ENCODE data around the gene TBC1D28. TPM values are rescaled to one million over a fixed set of nuclear protein-coding genes. Genes with fewer than 3 reads are reported as not detected.
"Not testable (repeated sequence)": the region's sequence is repeated elsewhere in the genome, so short reads cannot be mapped to it uniquely, and the experiment has no call there.

Gene TBC1D28
- total and polyA plus RNA-seq, 8 donors, result not detected

DNA sequence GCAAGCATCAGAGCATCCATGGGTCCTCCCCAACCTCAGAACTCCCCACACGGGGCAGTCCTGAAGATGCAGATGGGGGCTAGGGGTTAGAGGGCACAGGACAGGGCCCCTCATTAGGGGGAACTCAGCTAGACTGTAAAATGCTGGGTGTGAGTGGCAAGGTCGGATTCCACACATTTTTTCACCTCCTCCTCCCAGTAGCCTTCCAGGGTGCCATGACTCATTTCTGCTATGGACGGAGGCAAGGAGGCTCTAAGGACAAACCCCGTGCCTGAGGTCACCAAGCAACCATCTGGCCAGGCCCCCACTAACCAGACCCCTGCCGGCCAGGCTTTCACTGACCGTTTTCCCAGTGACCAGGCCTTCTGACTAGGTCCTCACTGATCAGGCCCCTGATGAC, 1.1 kb downstream of the TBC1D28 start:
- H3K9me3 ChIP-seq; FAIRE-seq; DNase-seq; intact Hi-C loops (cut with DNase I); H3K27ac ChIP-seq; ATAC-seq; H3K27me3 ChIP-seq; H3K4me3 ChIP-seq; H3K36me3 ChIP-seq; H3K4me1 ChIP-seq: not testable (repeated sequence)
- WGBS, 2 donors, result 64 to 70% methylated on average over 4 to 5 of the region's 6 CpGs

GRCh38 chr17:18638357-18638756, 5.8 kb downstream of the TBC1D28 start:
- ATAC-seq; FAIRE-seq; H3K9me3 ChIP-seq; H3K4me3 ChIP-seq; DNase-seq; H3K27ac ChIP-seq; H3K27me3 ChIP-seq; H3K4me1 ChIP-seq; H3K36me3 ChIP-seq; intact Hi-C loops (cut with DNase I): not testable (repeated sequence)
- 87 to 89% methylated on average over 13 of the region's 13 CpGs for WGBS, 2 donors

DNA sequence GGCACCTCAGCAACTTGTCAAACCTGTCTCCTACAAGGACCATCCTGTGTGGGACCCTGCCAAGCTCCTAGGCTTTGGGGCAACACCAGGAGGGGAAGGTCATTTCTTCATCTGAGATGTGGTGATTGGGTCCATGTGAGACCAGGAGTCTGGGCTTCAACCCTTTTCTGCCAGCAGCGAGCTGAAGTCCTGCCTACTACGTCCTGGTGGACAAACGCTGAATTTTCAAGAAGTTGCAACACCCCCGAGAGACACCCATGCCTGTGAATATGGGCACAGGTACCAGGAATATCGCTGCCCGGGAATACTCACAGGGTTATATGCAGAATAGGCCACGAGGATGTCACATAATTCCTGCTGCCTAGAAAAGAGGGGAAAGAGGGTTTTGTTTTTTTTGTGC, 8.0 kb downstream of the TBC1D28 start:
- 56 to 58% methylated on average over 7 of the region's 7 CpGs for WGBS, 2 donors

GRCh38 chr17:18635773-18636172, 8.4 kb downstream of the TBC1D28 start:
- H3K36me3 ChIP-seq; H3K4me1 ChIP-seq; H3K9me3 ChIP-seq; intact Hi-C loops (cut with DNase I); H3K27me3 ChIP-seq; FAIRE-seq; H3K27ac ChIP-seq; H3K4me3 ChIP-seq; DNase-seq: not testable (repeated sequence)
- ATAC-seq, result peak in 1 of 4 donors; percentile 20
- WGBS, 2 donors, result 81% methylated on average over 3 to 7 of the region's 7 CpGs

More for the DNA sequence above, 8.0 kb downstream of the TBC1D28 start:
- DNase-seq; FAIRE-seq; H3K27me3 ChIP-seq; H3K4me1 ChIP-seq; H3K36me3 ChIP-seq; ATAC-seq; H3K9me3 ChIP-seq; H3K27ac ChIP-seq; H3K4me3 ChIP-seq; intact Hi-C loops (cut with DNase I): not testable (repeated sequence)

GRCh38 chr17:18634550-18635263, 9.5 kb downstream of the TBC1D28 start:
- ATAC-seq (peak in 2 of 4 donors; percentile 19 to 38), DNase-seq (peak in 1 of 6 donors; percentile 73)
- H3K4me3 ChIP-seq, result peak overlapping the region in 1 of 4 donors; percentile 7
- 10 to 14% methylated on average over 36 to 56 of the region's 56 CpGs for WGBS, 2 donors
- intact Hi-C loops (cut with DNase I); H3K27me3 ChIP-seq; H3K36me3 ChIP-seq; H3K4me1 ChIP-seq; H3K27ac ChIP-seq; FAIRE-seq; H3K9me3 ChIP-seq: not testable (repeated sequence)

DNA sequence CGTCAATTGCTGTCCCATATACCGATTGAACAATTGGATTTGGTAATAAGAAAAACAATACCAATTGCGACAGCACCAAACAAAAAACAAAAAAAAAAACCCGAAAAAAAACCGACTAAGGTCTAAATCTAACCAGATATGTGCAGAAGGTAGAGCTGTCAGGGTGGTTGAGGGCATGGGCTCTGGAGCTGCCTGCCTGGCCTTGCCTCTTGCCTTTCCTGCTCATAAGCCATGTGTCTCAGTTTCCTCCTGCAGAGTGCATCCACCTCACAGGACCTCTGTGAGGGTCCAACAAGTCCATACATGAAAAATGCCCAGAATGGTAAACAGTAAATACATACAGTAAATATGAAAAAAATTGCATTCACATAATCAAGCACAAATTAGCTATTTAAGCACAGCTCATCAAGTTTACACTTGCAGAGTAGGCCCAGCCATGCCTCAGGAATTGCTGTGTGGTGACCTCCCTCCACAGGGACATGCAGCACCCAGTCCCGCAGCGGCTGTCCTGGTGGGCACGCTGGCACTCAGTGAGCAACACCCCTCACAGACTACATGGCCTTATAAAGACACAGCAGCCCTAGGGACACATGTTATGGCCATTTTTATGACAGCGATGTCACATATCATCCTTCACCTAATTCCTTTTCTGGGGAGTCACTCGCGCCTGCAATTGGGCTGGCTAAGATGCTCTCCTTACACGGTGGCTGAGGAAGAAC, 17.9 kb downstream of the TBC1D28 start:
- H3K4me3 ChIP-seq, result no peak overlapping the region

More for the DNA sequence above, 17.9 kb downstream of the TBC1D28 start:
- Histone ChIP-seq H3K27ac (no peak overlapping the region), H3K9me3 (no peaks in the 10 kb centered on the region), H3K4me1 (no peaks in the 10 kb centered on the region), H3K36me3 (no peaks in the 10 kb centered on the region), H3K27me3 (no peaks in the 10 kb centered on the region)
- ATAC-seq (no peak), DNase-seq (no peak), FAIRE-seq (no peak)
- WGBS, 2 donors, result 77 to 81% methylated on average over 12 of the region's 12 CpGs
- TF ChIP-seq CTCF (IDR thresholded peaks at IDR 0.05), result no peak
- intact Hi-C loops (cut with DNase I), result no loop called here
